HG03066 (cell line): ENCODE data around the gene HMGN1.

ENCODE experiments used
- ATAC-seq: cut with Tn5 transposase; IDR thresholded peaks from one replicate; pipeline ENCODE4 v1.9.1; 2021; ENCODE audit warnings: low read depth; ENCODE audit not compliant: unreplicated experiment

The HMGN1 gene

GRCh38 chr21:39312112-39313041, 36.5 kb downstream of the HMGN1 start:
- peak; percentile 76 for ATAC-seq

DNA sequence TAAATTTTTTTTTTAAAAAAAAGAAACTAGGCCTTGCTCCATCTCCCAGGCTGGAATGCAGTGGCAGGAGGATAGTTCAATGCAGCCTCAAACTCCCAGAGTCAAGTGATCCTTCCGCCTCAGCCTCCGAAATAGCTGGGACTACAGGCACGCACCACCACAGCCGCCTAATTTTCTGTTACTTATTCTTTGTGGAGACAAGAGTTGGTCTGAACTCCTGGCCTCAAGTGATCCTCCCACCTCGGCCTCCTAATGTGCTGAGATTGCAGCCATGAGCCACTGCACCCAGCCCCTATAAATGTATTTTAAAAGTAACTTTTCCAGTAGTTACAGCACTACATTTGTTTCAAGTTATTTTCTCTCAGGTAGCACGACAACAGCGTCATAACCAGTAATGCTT, 37.7 kb downstream of the HMGN1 start:
- no peak for ATAC-seq

DNA sequence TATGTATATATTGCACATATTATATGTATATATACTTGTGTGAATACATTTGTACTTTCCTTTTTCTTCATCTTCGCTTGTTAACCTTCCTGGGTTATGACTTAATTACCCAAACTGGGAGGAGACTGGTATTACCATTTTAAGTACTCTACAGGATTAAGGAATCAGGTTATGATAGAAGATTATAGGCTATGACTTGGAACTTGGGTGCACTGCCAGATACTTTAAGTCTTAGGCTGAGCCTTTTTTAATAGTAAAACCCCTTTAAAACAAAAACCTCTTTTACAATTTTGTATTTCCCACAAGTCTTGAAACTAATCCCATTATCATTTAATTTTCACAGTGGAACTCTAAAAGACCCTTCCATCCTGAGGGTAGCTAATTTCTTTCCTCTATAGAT, 41.4 kb downstream of the HMGN1 start:
- ATAC-seq, result no peak

- no peak for ATAC-seq
Measured at GRCh38 chr21:39300587-39300986, 48.3 kb downstream of the HMGN1 start.

GRCh38 chr21:39296891-39297290, 52.0 kb downstream of the HMGN1 start:
- no peak for ATAC-seq
